ENCODE results near the gene E2F7.
A peak's percentile ranks its signal among the peaks of the same experiment; 100 is the strongest.

E2F7 gene

GRCh38 chr12:77062396-77062795 is 3.0 kb downstream of the E2F7 start:
- no peak for FAIRE-seq

- FAIRE-seq: no peak
These were observed 4.5 kb downstream of the E2F7 start for GRCh38 chr12:77060883-77061240.

GRCh38 chr12:77060136-77060882 is 5.1 kb downstream of the E2F7 start:
- FAIRE-seq: no peak

DNA sequence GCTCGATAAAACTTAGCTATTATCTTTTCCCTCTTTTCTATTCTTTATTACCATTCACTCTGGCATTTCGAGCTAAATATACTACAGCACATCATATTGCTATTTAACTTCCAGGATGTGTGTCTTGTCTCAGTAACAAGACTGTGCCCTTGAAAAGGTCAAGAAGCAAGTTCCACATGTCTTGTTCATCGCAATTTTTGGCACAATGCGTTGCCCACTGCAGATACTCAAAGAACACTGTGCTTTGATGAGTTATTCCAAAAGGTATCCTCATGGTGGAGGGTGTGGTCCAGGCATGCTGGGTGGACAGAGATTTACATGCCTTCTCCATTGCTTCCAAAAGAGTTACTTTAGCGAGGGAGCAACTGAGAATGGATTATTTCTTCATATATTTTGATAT is 6.6 kb downstream of the E2F7 start:
- no peak for FAIRE-seq

GRCh38 chr12:77054851-77055250 is 10.5 kb downstream of the E2F7 start:
- no peak for FAIRE-seq

DNA sequence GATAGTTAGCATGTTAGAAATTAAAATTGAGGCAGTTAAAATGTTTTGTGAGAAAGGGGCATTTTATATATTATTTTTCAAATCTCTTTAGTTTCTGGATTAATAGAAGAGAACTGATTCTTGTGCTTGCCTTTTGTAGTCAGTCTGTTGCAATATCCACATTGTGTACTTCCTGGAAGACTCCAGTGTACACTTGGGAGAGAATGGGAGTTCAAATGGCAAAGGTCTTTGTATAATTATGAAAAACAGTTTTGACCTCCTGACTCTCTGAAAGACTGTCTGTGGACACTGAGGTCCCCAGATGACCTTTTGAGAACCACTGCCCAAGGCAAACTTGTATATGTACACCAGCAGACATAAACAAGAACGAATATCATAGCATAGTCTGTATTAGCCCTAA is 12.1 kb downstream of the E2F7 start:
- no peak for FAIRE-seq

DNA sequence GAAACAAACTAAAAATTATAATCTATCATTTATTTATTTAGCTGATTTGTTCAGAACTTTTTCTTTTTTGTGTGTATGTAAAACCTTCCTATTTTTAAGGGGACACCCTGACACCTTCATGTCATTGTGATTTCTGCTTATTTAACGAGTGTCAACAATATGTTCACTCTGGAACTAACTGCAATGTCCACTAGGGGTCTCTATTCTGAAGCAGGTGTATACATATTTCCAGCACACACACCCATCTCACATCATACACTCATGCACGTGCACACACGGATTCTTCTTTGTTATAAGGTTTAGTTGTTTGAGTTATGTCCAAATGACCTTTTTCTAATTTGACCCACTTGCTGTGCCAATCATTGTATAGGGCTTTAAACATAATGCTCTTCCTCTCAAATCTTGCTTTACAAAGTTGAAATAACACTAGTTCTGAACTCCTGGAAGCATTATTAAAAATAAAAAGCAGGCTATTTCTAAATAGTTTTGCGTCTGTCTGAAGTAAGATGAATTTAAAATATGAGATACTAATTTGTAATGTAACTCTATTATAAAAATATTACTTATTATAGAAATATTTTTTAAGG is 15.5 kb downstream of the E2F7 start:
- peak; percentile 41 for FAIRE-seq

GRCh38 chr12:77047341-77048109 is 17.8 kb downstream of the E2F7 start:
- no peak for FAIRE-seq

GRCh38 chr12:77046468-77046867 is 18.9 kb downstream of the E2F7 start:
- FAIRE-seq: no peak

- no peak for FAIRE-seq
These were observed 20.2 kb downstream of the E2F7 start for GRCh38 chr12:77045183-77045582.

- FAIRE-seq: no peak
These were observed 20.6 kb downstream of the E2F7 start for GRCh38 chr12:77044721-77045120.

GRCh38 chr12:77042833-77043232 is 22.5 kb downstream of the E2F7 start:
- FAIRE-seq: no peak

DNA sequence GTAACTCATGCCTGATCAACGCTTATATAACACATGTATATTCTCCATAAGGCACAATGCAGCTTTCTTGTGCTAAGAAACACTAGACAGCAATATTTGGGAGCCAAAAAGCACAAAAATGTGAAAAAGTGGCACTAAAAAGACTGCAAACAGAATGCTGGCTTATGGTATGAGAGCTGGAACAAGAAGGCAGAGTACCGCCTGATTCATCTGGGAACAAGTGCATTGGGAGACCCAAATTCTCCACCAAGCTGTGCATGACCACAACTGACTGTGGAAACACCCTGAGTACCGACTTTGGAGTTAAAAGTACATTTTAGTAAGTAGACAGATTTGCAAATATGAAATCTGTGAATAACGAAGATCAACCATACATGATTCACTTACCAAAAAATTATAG is 25.1 kb downstream of the E2F7 start:
- FAIRE-seq: no peak

DNA sequence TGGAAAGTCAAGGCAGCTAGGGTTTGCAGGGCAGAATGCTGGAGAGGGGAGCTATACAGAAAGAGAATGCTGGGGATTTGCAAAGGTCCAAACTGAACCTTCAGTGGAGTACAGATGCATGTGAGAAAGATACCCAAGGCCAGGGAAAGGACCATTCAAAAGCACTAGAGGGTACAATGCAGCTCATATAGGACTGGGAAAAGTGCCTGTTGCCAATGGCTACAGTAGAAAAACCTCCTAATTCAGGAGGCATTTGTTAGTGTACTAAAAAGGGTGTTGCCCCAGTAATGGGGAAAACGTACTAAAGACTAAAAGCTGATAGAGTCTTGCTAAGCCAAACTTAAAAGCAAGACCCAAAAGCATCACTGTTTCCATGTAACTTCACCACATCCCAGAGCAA is 30.1 kb downstream of the E2F7 start:
- no peak for FAIRE-seq

- no peak for FAIRE-seq
These were observed 31.5 kb downstream of the E2F7 start for GRCh38 chr12:77033658-77034536.

- FAIRE-seq: no peak
These were observed 33.0 kb downstream of the E2F7 start for GRCh38 chr12:77032406-77032805.

DNA sequence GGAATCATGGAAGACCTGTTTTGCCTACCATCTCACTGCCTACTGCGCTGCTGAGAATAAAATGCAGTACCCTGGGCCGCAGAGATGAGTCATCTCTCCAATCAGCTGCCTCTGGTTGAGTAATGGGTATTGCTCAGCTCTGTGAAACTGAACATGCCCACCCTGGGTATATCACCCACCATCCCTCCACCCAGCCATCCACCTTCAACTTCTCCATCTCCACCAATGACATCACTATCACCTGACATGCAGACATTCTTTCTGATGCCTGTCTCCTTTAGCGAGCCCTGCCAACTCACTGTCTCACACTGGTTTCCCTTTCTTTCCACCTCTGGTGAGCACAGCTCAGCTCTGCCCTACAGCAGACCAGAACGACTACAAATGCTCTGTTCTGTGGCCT is 33.6 kb downstream of the E2F7 start:
- FAIRE-seq: no peak

- FAIRE-seq: no peak
These were observed 39.5 kb downstream of the E2F7 start for GRCh38 chr12:77025782-77026314.

DNA sequence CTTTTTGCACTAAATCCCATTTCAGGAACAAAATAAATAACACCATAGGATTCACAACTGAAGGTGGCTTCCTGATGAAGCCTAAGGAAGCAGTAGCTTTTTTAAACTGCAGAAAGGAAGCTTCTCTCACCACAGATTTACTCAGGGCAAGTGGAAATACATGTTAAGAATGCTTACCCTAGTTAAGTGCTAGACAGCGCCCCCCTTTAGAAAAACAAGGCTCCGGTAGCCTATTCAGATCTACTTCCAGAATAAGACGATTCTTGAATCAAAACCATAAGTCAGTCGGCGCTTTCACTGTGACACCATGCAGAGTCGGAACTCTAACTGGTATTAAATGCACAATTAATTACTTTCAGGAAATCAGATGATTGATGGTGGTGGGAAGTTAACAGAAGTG is 41.9 kb downstream of the E2F7 start:
- FAIRE-seq: no peak

DNA sequence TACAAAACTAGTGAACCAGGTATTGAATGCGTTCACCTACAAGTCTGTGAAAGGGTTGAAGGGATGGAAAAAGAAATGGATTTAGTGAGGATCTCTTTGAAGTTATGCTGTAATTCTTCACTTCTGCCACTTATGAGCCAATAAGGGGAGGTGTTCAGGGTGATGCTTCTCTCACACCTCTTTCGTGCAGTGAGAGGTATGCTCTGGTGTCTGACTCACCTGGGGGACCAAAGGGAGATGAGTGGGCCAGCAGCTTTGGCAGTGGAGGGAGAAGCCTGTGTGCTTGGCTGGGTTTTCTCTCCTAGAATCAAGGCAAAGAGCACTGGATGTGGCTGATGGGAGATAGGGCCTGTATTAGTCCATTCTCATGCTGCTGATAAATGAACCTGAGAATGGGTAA is 45.4 kb downstream of the E2F7 start:
- FAIRE-seq: no peak

DNA sequence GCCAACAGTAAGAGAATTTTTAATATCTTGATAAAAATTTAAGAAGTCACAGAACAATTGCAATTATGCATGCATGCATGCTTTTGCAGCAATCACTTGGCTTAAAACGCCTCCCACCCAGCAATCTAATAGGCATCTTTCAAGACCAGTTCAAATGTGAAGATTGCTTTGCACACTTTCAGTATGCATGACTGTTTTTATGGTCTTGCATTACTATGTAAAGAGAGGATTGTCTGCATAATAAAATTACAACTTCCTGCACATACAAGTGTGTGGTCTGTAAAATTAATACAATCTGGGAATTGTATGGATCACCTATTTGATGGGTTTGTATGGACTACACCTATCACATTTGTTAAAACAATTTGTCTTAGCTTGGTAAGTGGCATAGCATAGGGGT is 48.8 kb downstream of the E2F7 start:
- no peak for FAIRE-seq

DNA sequence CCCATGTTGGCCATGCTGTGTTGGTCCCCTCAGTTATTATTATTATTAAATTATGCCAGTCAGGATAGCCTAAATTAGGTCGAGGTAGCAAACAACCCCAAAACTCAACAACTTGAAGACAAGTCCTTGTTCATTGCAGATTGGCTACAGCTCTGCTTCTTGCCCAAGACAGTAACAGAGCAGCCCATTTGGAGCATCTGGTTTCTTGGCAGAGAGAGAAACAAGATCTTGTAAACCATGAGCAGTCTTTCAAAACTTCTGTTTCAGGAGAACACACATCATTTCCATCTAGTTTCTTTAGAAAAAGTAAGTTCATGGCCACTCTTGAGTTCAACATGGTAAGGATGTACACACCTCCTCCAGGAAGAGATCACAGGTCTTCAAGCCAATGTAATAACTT is 52.3 kb downstream of the E2F7 start:
- no peak for FAIRE-seq
